GM20000 (cell line): ENCODE measurements around the gene RRAD.

ENCODE experiments used
- DNase-seq: peaks from one replicate; pipeline ENCODE4 v3.0.0; 2012; ENCODE audit warnings: low spot score
- CTCF ChIP-seq: IDR thresholded peaks from 2 replicates; pipeline ENCODE4 v1.5.1; 2012; ENCODE audit warnings: mild to moderate bottlenecking, control low read depth; ENCODE audit errors: extremely low read depth, missing control alignments

The RRAD gene

GRCh38 chr16:66934138-66934838 lies 9.0 kb upstream of the RRAD start, which contains the start of gene CIAO2B:
CIAO2B (minus strand) TSS chr16:66934402; CDS start chr16:66934364, 38 bp downstream.
- DNase-seq: peak; percentile 93
- TF ChIP-seq CTCF: no peak

GRCh38 chr16:66933776-66934137 lies 8.4 kb upstream of the RRAD start:
- no peak for DNase-seq

GRCh38 chr16:66932076-66932475 lies 6.7 kb upstream of the RRAD start:
- TF ChIP-seq CTCF: no peak
- no peak for DNase-seq

More at GRCh38 chr16:66933776-66934137, 8.4 kb upstream of the RRAD start:
- TF ChIP-seq CTCF: no peak

- no peak for TF ChIP-seq CTCF
Observed at GRCh38 chr16:66931665-66932064, 6.3 kb upstream of the RRAD start.

GRCh38 chr16:66930189-66930588 lies 4.9 kb upstream of the RRAD start:
- no peak for DNase-seq

More at GRCh38 chr16:66931665-66932064, 6.3 kb upstream of the RRAD start:
- DNase-seq: no peak

GRCh38 chr16:66928702-66929388 lies 3.5 kb upstream of the RRAD start:
- DNase-seq: peak; percentile 56
- peak; percentile 18 for TF ChIP-seq CTCF

More at GRCh38 chr16:66930189-66930588, 4.9 kb upstream of the RRAD start:
- TF ChIP-seq CTCF: no peak

- DNase-seq: no peak
- no peak for TF ChIP-seq CTCF
Observed at GRCh38 chr16:66927918-66928649, 2.7 kb upstream of the RRAD start.
